Activated CD8-positive, alpha-beta memory T cell treated with anti-CD3 and anti-CD28 coated beads, Interleukin-2, amount 50 U/mL, for 48 hours (primary cell): ENCODE data around the gene SCN2B.

ENCODE experiments used
- DNase-seq: peaks from one replicate; pipeline ENCODE4 v3.0.0-alpha.2; 2020

SCN2B gene

DNA sequence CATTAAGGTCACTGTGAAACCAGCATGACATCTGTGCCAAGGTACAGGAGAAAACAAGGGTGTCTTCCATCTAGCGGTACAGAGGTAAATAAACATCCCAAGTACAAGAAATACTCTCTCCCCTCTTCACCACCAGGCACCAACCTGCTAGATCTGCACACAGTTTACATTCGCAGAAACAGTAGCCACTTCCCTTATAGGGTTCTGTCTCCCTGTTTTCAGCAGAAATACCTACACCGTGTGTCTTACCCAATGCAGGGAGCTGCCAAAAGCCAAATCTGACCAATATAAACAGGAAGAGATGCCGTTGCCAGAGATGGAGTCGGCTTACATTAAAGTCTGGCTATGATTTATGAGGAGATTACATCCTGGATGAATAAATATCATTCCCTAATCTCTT, 25.0 kb downstream of the SCN2B start:
- DNase-seq: no peak

DNA sequence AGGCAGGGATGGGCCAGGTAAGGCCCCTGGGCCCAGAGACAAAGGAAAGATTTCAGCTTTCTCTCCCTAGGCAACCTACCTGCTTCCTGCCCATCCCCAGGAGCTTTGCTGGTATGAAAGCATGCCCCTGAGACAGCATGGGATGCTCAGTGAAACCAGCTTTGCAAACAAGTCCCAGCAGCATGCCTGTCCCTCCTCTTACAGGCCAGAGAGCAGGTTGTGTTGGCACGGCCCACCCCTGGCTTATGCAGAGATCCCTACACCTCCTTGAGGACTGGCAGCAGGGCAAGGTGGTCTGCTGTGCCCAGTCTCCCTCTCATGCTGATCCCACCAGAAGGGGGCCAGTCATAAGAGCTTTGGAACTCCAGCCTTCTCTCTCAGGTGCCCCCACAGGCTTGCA, 26.9 kb downstream of the SCN2B start:
- DNase-seq: no peak

DNA sequence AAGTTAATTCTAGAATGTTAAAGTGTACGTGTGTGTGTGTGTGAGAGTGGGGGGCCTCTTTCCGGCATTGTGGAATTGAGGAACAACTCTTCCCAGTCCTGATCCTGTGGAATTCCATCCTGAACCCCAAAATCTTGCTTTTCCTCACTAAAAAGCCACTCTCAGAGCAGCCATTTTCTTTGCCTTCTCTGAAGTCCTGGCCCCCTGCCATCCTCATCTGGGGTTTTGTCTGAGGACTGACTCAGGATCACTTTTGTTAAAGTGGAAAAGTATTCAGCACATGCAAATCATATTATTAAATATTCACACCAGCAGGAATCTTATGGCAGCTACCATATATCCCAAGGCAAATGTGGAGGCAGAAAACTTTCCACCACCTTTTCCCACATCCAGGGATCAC, 27.6 kb downstream of the SCN2B start:
- no peak for DNase-seq

DNA sequence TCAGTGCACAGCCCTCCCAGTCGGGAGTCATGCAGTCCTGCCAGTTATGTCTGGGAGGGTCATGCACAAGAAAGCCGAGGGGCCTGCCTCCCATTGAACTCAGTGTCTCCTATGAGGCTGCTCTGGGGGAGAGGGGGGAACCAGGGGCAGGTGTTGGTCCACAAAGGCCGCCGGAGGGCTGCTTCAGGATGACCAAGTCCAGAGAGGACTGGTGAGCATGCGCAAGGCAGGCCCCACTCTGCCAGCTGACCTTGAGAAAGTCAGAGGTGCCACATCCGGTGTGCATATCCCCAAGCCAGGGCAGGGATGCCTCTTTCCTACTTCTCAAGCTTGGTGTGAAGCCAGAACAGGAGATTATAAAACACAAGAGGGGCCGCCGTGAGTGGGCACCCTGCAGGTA, 28.2 kb downstream of the SCN2B start:
- DNase-seq: no peak

DNA sequence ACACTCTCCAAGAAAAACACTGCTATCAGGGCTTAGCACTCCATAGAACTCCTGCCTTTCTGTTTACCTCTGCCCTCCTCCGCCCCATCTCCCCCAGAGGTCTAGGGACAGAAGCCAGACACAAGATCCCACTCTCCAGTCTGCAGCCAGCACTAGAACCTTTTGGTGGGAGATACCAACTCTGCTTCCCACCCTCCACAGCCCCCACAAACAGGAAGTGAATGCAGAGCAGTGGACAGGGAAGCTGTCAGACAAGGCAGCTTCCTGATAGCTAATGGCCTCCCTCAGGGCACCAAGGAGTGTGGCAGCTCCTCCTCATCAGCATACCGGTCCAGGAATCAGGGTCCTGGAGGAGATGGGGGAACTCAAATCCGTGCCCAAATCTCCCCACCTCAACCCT, 28.9 kb downstream of the SCN2B start:
- no peak for DNase-seq

DNA sequence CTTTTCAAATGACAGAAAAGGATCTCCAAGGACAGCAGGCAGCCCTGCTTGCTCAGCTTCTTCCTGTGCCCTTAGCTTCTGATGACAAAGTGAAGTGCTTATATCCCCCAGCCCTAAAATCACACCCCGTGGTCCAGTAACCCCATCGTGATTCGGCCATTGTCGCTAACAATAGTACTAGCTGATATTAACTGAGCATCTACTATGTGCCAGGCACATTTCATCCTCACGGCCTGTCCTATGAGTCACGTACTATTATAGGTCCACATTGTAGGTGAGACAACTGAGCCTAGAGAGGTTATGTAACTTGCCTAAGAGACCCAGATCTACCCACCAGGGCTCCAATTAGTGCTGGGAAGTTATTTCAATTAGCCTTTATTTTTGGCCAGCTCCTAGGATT, 29.9 kb downstream of the SCN2B start:
- no peak for DNase-seq

DNA sequence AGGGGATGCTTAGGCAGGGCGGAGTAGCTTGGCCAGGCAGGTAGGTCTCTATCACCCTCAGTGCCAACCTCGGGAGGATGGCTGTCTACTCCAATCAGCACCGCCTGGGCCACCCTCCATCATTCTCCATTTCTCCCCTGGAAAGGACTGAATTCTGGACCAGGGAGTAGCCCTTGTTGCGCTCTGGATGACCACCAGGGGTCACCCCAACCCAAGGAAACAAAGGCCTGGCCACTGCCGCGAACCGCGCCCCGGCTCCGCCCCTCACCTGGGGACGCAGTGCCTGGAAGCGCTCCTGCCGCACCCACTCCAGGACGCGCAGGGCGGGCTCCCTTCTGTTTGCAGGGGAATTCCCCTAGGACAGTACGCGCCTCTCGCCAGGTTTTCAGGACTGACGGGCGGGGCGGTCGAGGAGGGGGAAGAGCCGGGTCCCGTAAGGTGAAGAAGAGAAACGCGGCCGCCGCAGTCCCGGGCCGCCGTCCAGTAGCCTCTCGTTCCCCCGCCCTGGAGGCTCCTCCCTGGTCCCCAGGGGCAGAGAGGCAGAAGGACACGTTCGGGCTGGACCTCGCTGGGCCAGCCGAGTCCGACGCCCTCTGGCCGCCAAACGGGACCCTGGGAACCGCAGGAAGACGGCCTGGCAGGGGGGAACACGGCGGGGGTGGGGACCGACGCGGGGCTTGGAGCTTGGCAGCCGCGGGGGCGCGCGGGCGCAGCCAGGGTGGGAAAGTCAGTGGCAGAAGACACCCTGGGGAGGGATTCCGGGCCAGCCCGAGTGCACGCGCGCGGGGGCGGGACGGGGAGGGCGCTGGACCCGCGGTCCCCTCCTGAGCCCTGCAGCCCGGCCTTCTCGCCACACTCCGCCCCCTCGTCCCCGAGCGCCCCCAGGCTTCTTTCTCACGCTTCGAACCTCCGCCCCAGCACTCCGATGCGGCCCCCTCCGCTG, 30.9 kb downstream of the SCN2B start:
- DNase-seq: peak; percentile 95

DNA sequence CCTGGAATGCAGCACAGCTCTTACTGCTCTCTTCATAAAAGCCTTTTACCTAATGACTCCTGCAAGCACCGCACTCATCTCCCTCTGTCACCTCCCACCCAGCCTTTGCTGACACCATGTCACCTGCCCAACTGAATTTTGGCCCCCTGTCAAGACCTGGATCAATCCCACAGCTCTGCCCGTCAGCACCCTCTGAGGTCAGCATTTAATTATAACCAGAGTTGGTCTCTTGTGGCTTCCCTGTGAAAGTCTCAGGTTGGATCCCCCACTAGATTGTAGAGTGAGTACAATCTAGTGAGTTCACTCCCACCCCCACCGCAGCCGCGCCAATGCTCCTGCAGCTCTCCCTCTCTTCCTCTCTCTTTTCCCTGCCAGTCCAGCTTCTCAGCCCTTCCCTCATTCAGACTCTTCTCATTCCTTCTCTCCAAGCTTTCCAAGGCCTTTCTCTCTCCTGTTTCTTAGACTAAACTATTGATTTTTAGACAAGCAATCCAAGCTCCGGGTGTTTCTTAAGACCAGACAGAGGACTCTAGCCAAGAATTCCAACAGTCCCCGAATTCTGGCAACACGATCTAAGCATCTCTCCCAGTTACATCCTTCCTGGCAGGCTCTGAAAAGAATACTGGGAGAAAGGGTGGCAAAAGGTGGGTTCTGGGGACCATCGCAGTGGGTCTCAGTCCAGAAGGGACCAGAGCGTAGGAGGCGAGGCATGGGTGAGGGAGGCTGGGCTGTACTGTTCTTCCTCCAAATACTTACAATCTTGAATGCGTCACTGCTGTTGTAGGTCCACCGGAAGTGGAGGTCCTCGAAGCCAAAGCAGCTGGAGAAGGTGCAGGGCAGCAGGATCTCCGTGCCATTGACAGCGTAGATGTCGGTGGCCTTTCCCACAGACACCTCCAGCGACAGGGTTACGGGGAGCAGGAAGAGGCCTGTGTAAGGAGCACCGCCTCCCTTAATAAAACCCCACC, 31.9 kb downstream of the SCN2B start:
- no peak for DNase-seq

DNA sequence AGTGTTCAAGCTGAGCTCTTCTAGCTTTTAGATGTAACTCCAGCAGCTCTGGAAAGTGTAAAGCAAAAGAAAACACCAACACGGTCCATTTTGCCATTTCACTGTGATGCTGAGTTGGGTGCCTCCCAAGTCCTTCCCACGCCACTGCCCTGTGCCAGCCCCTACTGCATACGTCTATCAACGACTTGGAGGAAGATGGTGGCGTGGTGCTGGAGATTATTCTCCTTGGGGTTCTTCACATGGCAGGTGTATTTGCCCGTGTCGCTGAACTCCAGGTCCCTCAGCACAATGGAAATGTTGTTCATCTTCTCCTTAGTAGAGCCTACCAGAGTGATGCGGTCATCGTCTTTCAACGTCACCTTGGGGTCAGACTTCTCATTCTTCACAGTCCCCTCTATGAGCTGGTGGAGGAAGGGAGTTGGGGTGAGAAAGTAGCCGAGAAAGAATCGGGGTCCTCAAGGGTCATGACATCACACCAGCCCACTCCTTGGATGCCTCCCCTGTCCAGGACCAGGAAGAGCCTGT, 32.7 kb downstream of the SCN2B start:
- DNase-seq: no peak

DNA sequence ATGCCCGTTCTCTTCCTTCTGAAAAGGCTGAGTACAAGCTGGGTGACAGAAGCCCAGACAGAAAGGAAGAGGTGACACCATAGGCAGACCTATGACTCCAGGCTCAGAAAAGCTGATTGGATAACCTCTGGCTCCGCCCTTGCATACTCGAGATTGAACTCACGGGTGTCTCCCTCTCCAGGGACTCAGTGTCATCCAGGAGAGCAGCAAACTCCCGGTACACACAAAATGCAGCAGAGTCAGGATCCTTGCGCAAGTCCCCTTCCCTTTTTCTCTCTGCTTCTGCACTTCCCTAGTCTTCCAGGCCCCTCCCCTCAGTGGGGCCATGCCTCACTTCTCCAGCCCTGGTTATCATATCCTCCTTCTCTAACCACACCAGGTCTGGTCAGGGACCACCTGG, 33.6 kb downstream of the SCN2B start:
- no peak for DNase-seq

DNA sequence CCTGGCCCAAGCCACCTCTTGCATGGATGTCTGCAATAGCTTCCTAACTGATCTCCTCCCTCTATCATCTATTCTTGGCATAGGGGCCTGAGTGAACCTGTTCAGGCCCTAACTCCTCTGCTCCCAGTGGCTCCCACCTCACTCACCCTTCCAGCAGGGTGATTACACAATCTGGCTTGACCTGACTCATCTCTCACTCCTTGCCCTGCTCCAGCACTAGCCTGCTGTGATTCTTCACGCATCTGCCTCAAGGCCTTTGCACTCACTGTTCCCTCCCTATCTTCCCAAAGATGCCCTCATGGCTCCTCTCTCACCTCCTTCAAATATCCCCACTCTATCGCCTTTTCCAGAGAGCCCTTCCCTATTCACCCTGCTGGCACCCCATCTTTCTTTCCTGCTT, 34.4 kb downstream of the SCN2B start:
- no peak for DNase-seq

DNA sequence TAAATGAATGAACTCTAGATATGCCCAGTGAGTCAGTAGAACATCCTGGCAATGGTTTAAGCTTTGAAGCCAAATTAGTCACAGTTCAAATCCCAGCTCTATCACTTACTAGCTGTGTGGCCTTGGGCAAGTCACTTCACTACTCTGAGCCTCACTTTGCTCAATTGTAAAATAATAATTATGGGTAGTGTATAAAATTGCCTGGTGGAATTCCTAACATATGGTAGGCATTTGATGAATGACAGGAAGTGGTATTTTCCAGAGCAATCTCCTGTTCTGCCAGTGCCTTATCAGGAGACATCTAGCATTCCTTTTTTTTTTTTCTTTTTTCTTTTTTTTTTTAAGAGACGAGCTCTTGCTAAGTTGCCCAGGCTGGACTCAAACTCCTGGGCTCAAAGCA, 36.9 kb downstream of the SCN2B start:
- DNase-seq: no peak

DNA sequence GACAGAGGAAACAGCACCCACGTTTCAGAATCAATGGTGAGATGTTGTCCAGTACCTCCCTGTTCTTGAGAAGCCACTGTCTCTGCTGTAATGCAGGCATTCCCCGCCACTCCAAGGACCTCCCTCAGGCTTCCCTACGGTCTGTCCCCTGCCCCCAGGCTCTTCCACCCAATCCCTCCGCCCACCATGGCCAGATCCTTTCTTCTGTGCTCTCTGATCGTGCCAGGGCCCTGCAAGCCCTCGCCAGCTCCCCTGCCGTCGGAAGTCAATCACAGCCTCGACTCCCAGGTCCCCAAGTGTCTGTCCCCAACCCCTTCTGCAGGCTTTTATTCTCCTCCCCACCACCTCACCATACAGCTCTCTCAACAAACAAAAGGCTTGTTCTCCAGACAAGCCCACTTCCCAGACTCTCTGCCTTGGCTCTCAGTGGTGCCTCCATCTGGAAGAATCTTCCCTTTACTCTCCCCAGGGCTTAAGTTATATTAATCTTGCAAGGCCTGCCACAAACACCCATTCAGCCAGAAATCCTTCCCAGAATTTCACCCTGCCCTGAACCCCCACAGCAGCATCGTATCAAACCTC, 37.5 kb downstream of the SCN2B start:
- DNase-seq: no peak

DNA sequence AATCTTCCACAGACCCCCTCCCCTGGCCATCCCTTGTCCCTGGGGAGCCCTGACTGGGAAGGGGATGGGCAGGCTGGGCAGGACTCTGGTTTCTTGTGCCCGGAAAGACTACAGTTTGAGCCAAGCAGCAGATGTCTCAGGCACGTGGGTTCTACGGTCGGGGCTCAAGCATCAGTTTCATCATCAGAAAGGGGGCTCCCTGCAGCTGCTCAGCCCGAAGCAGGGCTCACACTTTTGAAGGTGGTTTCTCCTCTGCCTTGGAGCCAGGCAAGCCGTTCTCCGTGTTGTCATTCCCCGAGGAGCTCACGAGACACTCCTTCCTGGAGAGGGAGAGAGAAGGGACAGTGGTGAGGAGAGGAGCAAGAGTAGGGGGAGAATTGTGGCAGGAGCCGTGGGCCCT, 39.6 kb downstream of the SCN2B start:
- DNase-seq: no peak

DNA sequence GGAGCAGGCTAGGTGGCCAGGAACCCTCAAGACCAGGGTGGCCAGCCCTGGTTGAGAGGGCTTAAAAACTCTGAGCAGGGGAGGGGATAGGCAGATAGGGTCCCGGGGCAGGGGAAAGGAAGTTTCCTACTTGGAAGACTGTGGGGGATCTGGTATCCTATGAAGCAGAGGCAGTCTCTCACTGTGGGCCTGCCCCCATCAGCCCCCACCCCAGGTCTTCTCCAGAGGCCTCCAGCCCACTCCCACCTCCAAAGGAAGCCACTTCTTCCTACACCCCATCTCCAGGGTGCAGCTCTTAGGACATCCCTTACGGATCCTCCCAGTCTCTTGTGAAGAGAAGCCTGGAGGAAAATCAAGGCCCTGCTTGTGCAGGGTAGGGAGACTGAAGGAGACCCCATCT, 40.1 kb downstream of the SCN2B start:
- DNase-seq: no peak

DNA sequence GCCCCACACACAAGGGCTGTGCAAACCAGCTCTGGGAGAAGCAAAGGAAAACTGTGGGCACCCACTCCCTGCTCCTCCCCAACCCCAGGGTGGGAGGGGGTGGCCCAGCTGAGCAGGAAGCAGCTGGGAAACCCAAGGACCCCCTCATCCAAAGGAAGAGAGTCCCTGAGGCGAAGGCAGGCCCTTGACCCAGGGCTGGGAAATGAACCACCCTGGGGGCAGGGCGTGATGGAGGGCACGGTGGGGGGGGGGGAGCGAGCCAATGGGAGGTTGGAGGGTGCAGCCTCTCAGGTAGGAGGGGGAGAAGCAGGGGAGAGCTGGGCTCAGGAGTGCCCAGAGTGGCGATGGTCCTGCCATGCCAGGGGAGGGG, 40.7 kb downstream of the SCN2B start:
- no peak for DNase-seq

DNA sequence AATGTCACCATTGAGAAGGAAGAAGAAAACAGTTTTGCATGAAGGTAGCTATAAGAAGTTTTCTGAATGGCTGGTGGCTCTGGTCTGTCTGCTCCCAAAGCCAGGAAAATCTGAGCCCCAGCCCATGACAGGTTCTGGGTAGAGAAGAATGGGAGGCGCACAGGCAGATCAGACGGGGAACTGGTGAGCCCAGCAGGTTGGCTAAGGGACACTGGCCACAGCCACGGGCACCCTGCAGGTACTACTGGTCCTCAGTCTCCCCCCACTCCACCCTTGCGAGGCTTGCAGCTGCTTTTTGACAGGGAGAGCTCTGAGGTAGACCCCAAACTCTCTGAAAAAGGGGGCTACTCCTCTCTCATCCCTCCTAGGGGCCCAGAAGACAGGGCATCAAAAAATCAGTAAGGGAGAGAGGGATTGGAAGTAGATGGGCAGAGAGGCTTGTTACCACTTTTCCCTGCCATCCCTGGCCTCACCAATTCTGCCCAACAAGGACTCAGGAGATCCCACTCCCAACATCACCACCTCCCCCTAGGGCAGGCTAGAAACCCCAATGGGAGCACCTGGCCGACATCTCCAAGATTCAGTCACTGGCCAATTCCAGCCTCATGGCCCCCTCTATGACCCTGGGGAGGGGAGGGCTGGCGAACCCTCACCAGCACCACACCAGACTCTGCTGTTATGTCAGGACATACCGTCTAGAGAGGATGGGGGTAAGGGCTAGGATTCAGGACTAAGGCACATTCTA, 41.2 kb downstream of the SCN2B start:
- DNase-seq: no peak

DNA sequence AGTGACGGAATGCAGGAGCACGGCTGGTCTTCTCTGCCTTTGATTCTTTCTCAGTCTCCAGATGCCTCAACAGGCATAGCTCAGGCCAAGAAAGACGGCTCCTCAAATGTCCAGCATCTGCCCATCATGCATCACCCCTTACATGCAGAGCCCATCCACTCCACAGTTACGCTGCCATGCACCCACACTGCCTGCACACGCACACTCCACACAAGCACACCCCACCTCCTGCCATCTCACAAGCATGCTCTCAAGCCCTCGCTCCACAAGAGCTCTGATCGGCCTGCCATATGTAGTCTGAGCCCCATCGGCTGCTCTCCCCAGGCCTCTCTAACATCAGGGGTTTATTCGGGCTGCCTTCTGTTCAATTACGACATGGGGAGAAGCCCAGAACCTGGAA, 42.6 kb downstream of the SCN2B start:
- DNase-seq: no peak

DNA sequence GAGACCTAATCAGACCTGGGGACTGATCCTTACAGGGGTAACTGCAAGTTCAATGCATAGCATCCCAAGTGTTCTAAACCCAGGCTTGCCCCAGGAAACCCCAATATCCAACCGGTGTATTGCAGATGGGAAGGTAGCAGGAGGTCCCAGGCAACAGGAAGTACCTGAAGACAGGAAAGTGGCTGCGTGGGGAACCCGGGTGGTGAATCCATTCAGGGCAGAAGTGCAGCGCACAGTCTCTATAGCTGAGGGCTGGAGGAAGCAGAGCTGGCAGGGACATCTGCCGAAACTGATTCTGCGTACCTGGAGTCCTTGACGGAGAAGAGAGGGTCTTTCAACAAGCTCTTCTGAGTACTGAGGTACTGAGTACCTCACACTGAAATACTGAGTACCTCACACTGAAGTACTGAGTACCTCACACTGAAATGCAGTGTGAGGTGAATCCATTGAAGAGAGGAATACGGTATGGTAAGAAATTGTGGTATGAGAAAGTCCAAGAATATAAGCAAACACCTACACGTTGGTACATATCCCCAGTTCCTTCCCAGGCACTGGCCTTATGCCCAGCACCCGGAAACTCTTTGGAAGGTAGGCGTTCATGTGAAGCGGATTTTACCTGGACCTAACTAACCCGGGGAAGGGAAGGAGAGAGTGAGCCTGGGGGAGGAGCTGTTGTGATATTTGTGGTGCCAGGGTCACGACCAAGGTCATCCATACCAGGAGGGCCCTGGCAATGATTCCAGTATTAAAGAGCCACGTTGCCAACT, 43.9 kb downstream of the SCN2B start:
- DNase-seq: no peak

DNA sequence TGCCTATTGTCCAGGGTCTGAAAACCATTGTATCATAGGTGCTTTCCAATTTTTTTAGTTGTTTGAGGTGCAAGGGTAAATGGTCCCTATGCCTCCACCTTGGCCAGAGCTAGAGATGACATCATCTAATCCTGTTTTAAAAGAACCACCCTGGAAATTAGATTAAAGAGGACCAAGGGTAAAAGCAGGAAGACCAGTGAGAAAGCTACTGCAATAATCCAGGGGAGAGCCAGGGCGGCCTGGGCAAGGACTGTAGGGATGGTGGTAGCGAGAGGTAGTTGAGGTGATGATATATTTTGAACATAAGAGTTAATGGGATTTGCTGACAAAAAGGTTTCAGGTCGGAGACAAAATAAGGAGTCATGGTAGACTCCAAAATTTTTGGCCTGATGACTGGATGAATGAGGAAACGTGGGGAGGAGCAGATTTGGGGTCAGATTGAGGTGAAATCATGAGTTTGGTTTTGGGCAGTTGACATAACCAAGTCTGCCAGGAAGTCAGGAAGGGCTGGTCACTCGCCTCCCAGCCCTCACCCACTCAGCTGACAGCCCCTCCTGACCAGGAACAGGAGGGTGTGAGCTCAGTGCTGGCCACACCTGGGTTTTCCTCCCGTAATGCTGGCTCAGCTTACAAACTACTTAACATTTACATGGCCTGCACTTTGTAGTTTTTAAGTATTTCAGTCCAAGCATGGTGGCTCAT, 46.8 kb downstream of the SCN2B start:
- no peak for DNase-seq
